Kidney epithelial cell (primary cell): ENCODE data around the gene LONP2. TPM values are rescaled to one million over a fixed set of nuclear protein-coding genes. Genes with fewer than 3 reads are reported as not detected.
"Not testable (repeated sequence)": the region's sequence is repeated elsewhere in the genome, so short reads cannot be mapped to it uniquely, and the experiment has no call there.

ENCODE experiments used
- DNase-seq: peaks from one replicate; pipeline ENCODE4 v3.0.0-alpha.2; 2010; ENCODE audit warnings: low read depth
- H3K27me3 ChIP-seq: 2 replicates; pipeline ENCODE4 v1.6.0; 2011; ENCODE audit warnings: low read length; ENCODE audit not compliant: control insufficient read depth, insufficient read depth
- H3K36me3 ChIP-seq: 2 replicates; pipeline ENCODE4 v1.5.1; 2011; ENCODE audit warnings: low read length; ENCODE audit not compliant: control insufficient read depth, insufficient read depth
- H3K4me3 ChIP-seq: 2 replicates; pipeline ENCODE4 v1.5.1; 2011; ENCODE audit warnings: low read depth, mild to moderate bottlenecking, control low read depth, low read length
- CTCF ChIP-seq: IDR thresholded peaks from 2 replicates; pipeline ENCODE4 v1.5.1; 2011; ENCODE audit warnings: mild to moderate bottlenecking, moderate library complexity, low read length, control low read depth, inconsistent platforms; ENCODE audit not compliant: insufficient read depth, poor library complexity, severe bottlenecking
- total RNA-seq: library from RNA; depleted of rRNA; stranded (reverse); fragments of >200 nt; gene quantifications from 2 replicates; pipeline ENCODE4 v1.2.3, GENCODE V29; 2015

Gene LONP2
- total RNA-seq, 1 donor from 2014 or later, result 29.1 TPM

GRCh38 chr16:48395375-48395774 lies 151.3 kb downstream of the LONP2 start:
- no peak for DNase-seq
- Histone ChIP-seq H3K27me3 (no peaks in the 10 kb centered on the region), H3K36me3 (no peaks in the 10 kb centered on the region), H3K4me3 (no peak overlapping the region)
- no peak for TF ChIP-seq CTCF

- not testable (repeated sequence) for H3K36me3 ChIP-seq, DNase-seq, H3K4me3 ChIP-seq, H3K27me3 ChIP-seq
These were observed 158.4 kb downstream of the LONP2 start for GRCh38 chr16:48402547-48402946.

GRCh38 chr16:48405153-48405552 lies 161.1 kb downstream of the LONP2 start:
- Histone ChIP-seq H3K4me3 (no peak overlapping the region), H3K27me3 (no peaks in the 10 kb centered on the region), H3K36me3 (no peaks in the 10 kb centered on the region)
- no peak for DNase-seq
- no peak for TF ChIP-seq CTCF

- Histone ChIP-seq H3K36me3 (no peaks in the 10 kb centered on the region), H3K4me3 (no peak overlapping the region)
- TF ChIP-seq CTCF, result no peak
These were observed 161.8 kb downstream of the LONP2 start for GRCh38 chr16:48405907-48406306.

More at GRCh38 chr16:48405907-48406306, 161.8 kb downstream of the LONP2 start:
- H3K27me3 ChIP-seq, result no peaks in the 10 kb centered on the region
- no peak for DNase-seq

Other genes with a start within 250 kb of the LONP2 start
- gene ABCC12, start 88.3 kb upstream of the LONP2 start, total RNA-seq, result not detected in 2 replicates
- gene ABCC11, start 3.2 kb downstream of the LONP2 start, total RNA-seq, result not detected in 2 replicates
- gene SIAH1, start 141.1 kb downstream of the LONP2 start, total RNA-seq, result 30.3 and 31.0 TPM in 2 replicates